WTC11 (cell line): ENCODE data around the gene C20orf204. TPM values are rescaled to one million over a fixed set of nuclear protein-coding genes. Genes with fewer than 3 reads are reported as not detected.
A peak's percentile ranks its signal among the peaks of the same experiment; 100 is the strongest.

Experiments used
- ATAC-seq: fragments of 200-7000 bp; cut with Tn5 transposase; 2 replicates; pipeline ENCODE4 v1.10.0; 2021; ENCODE audit warnings: mild to moderate bottlenecking, moderate library complexity
- CTCF ChIA-PET: fragments of 300-600 bp; sonication (Branson Sonifier 250); formaldehyde crosslinking; loops from one replicate; lab custom pipeline; 2021; ENCODE audit warnings: antibody characterized with exemption; lab: Charles Lee
- POLR2A ChIA-PET: fragments of 350-600 bp; sonication (Branson Sonifier 250); formaldehyde crosslinking; loops from one replicate; lab custom pipeline; 2021; ENCODE audit warnings: antibody characterized with exemption; lab: Charles Lee
- DNase-seq: peaks from one replicate; pipeline ENCODE4 v3.0.0; 2021; ENCODE audit warnings: low spot score
- H3K27ac Mint-ChIP-seq: 2 replicates; pipeline ENCODE4 v1.8.0; 2021; ENCODE audit warnings: mixed read lengths
- H3K27me3 Mint-ChIP-seq: 2 replicates; pipeline ENCODE4 v1.8.0; 2021; ENCODE audit warnings: low read depth, mild to moderate bottlenecking, moderate library complexity, mixed read lengths
- H3K36me3 Mint-ChIP-seq: 2 replicates; pipeline ENCODE4 v1.8.0; 2021; ENCODE audit warnings: mixed read lengths
- H3K4me1 Mint-ChIP-seq: 2 replicates; pipeline ENCODE4 v1.8.0; 2022; ENCODE audit warnings: mixed read lengths
- H3K4me3 Mint-ChIP-seq: 2 replicates; pipeline ENCODE4 v1.8.0; 2021; ENCODE audit warnings: mild to moderate bottlenecking, moderate library complexity, mixed read lengths
- H3K9me3 Mint-ChIP-seq: 2 replicates; pipeline ENCODE4 v1.8.0; 2021; ENCODE audit warnings: mixed read lengths
- ARID4B ChIP-seq: sonication (generic); formaldehyde crosslinking; IDR thresholded peaks from 2 replicates; pipeline ENCODE4 v1.8.0; 2023; ENCODE audit warnings: missing genetic modification reagents, mild to moderate bottlenecking, borderline replicate concordance
- ATF1 ChIP-seq: sonication (generic); formaldehyde crosslinking; IDR thresholded peaks from 2 replicates; pipeline ENCODE4 v1.8.1; 2023; ENCODE audit warnings: mild to moderate bottlenecking, moderate library complexity, missing genetic modification reagents
- E2F4 ChIP-seq: sonication (generic); formaldehyde crosslinking; IDR thresholded peaks from 2 replicates; pipeline ENCODE4 v1.8.1; 2022; ENCODE audit warnings: low read depth, mild to moderate bottlenecking, moderate library complexity, missing genetic modification reagents, borderline replicate concordance
- ETV6 ChIP-seq: sonication (generic); formaldehyde crosslinking; IDR thresholded peaks from 2 replicates; pipeline ENCODE4 v1.8.1; 2022; ENCODE audit warnings: mild to moderate bottlenecking, missing genetic modification reagents
- FOXP1 ChIP-seq: sonication (generic); formaldehyde crosslinking; IDR thresholded peaks from 2 replicates; pipeline ENCODE4 v1.8.0; 2022; ENCODE audit warnings: missing genetic modification reagents, mild to moderate bottlenecking, moderate library complexity, borderline replicate concordance
- FOXP4 ChIP-seq: sonication (generic); formaldehyde crosslinking; IDR thresholded peaks from 2 replicates; pipeline ENCODE4 v1.8.0; 2022; ENCODE audit warnings: mild to moderate bottlenecking, missing genetic modification reagents
- GABPB1 ChIP-seq: sonication (generic); formaldehyde crosslinking; IDR thresholded peaks from 2 replicates; pipeline ENCODE4 v1.8.1; 2023; ENCODE audit warnings: mild to moderate bottlenecking, missing genetic modification reagents
- IRF2 ChIP-seq: sonication (generic); formaldehyde crosslinking; IDR thresholded peaks from 2 replicates; pipeline ENCODE4 v1.8.0; 2022; ENCODE audit warnings: low read depth, missing genetic modification reagents, borderline replicate concordance
- JAZF1 ChIP-seq: fragments of 250-450 bp; sonication (Bioruptor Pico); IDR thresholded peaks from 2 replicates; pipeline ENCODE4 v1.9.0; 2021; ENCODE audit warnings: moderate library complexity, mild to moderate bottlenecking, inconsistent platforms
- KAT7 ChIP-seq: sonication (generic); formaldehyde crosslinking; IDR thresholded peaks from 2 replicates; pipeline ENCODE4 v1.8.1; 2023; ENCODE audit warnings: missing genetic modification reagents, mild to moderate bottlenecking, borderline replicate concordance
- MAX ChIP-seq: sonication (generic); formaldehyde crosslinking; IDR thresholded peaks from 2 replicates; pipeline ENCODE4 v1.8.0; 2022; ENCODE audit warnings: mild to moderate bottlenecking, missing genetic modification reagents
- NFATC4 ChIP-seq: fragments of 250-450 bp; sonication (Bioruptor Pico); IDR thresholded peaks from 2 replicates; pipeline ENCODE4 v1.9.0; 2021; ENCODE audit warnings: mild to moderate bottlenecking
- NFYB ChIP-seq: sonication (generic); formaldehyde crosslinking; conservative IDR thresholded peaks from 2 replicates; pipeline ENCODE4 v1.8.0; 2022; ENCODE audit warnings: low read depth, missing genetic modification reagents
- RORB ChIP-seq: fragments of 250-450 bp; sonication (Bioruptor Pico); IDR thresholded peaks from 2 replicates; pipeline ENCODE4 v1.9.0; 2021; ENCODE audit warnings: mild to moderate bottlenecking
- TCF7 ChIP-seq: sonication (generic); formaldehyde crosslinking; IDR thresholded peaks from 2 replicates; pipeline ENCODE4 v1.8.0; 2022; ENCODE audit warnings: mild to moderate bottlenecking, low read depth, missing genetic modification reagents, moderate library complexity
- TEAD1 ChIP-seq: sonication (generic); formaldehyde crosslinking; IDR thresholded peaks from 2 replicates; pipeline ENCODE4 v1.8.0; 2022; ENCODE audit warnings: mild to moderate bottlenecking, missing genetic modification reagents
- USF1 ChIP-seq: sonication (generic); formaldehyde crosslinking; IDR thresholded peaks from 2 replicates; pipeline ENCODE4 v1.8.0; 2022; ENCODE audit warnings: mild to moderate bottlenecking, missing genetic modification reagents
- ZNF138 ChIP-seq: sonication (generic); formaldehyde crosslinking; conservative IDR thresholded peaks from 2 replicates; pipeline ENCODE4 v1.8.1; 2022; ENCODE audit warnings: mild to moderate bottlenecking, moderate library complexity, missing genetic modification reagents
- ZNF219 ChIP-seq: sonication (generic); formaldehyde crosslinking; IDR thresholded peaks from 2 replicates; pipeline ENCODE4 v1.8.0; 2023; ENCODE audit warnings: missing genetic modification reagents, mild to moderate bottlenecking, borderline replicate concordance
- ZNF281 ChIP-seq: sonication (generic); formaldehyde crosslinking; IDR thresholded peaks from 2 replicates; pipeline ENCODE4 v1.8.0; 2023; ENCODE audit warnings: mild to moderate bottlenecking, missing genetic modification reagents
- total RNA-seq: library from RNA; stranded (reverse); gene quantifications from 3 replicates; pipeline ENCODE4 v1.2.3, GENCODE V29; 2021

Gene C20orf204
- total RNA-seq, 1 experiment from 2014 or later, result 2.1 TPM

GRCh38 chr20:64083378-64083803 is 47.4 kb downstream of the C20orf204 start (continued):
- TF ChIP-seq ZNF219 (CRISPR knock-in tag) (no peak), TEAD1 (CRISPR knock-in tag) (no peak), NFYB (no peak)

GRCh38 chr20:64083804-64084684 is 48.1 kb downstream of the C20orf204 start, which contains the start of gene LKAAEAR1:
Gene LKAAEAR1, minus strand, starts transcription at chr20:64084398. Its CDS starts 179 bp downstream, at chr20:64084219.
- ATAC-seq, result peak; percentile 1; the same call in 1 of the 2 replicates
- peaks cover 23% of the 10 kb centered on the region for H3K4me1 Mint-ChIP-seq
- H3K27me3 Mint-ChIP-seq, result peaks cover 59% of the 10 kb centered on the region
- TF ChIP-seq E2F4 (CRISPR knock-in tag), result 0 out of 2 replicates have a peak, but pooled peaks have one; percentile 57
- 0 out of 2 replicates have a peak, but pooled peaks have one; percentile 6 for TF ChIP-seq GABPB1 (CRISPR knock-in tag)
- no peak for TF ChIP-seq ATF1 (CRISPR knock-in tag)
- peak; percentile 57; the same call in 1 of the 2 replicates for TF ChIP-seq KAT7 (CRISPR knock-in tag)
- TF ChIP-seq FOXP4, result peak; percentile 69
- TF ChIP-seq TCF7 (CRISPR knock-in tag), result 0 out of 2 replicates have a peak, but pooled peaks have one; percentile 57
- TF ChIP-seq ARID4B (CRISPR knock-in tag), result peak; percentile 45; the same call in 1 of the 2 replicates
- no peak for TF ChIP-seq NFATC4 (CRISPR knock-in tag)
- peak; percentile 51; the same call in 1 of the 2 replicates for TF ChIP-seq FOXP1 (CRISPR knock-in tag)
- no peak for TF ChIP-seq JAZF1
- TF ChIP-seq MAX (CRISPR knock-in tag), result peak; percentile 53; the same call in 1 of the 2 replicates
- no peak for TF ChIP-seq IRF2 (CRISPR knock-in tag)
- no peak for TF ChIP-seq RORB
- TF ChIP-seq ETV6 (CRISPR knock-in tag), result peak; percentile 74
- TF ChIP-seq ZNF138, result 0 out of 2 replicates have a peak, but pooled peaks have one; percentile 37
- TF ChIP-seq ZNF281, result peak; percentile 73; the same call in 1 of the 2 replicates
- no peak for TF ChIP-seq USF1 (CRISPR knock-in tag)

More at GRCh38 chr20:64083804-64084684, 48.1 kb downstream of the C20orf204 start, which contains the start of gene LKAAEAR1:
- H3K4me3 Mint-ChIP-seq, result peak within 1 kb of the TSS; percentile 85
- H3K27ac Mint-ChIP-seq, result no peak within 1 kb of the TSS
- CTCF ChIA-PET, result interaction anchor here (0.6 to 5.6 kb wide), 39 partner anchors 8 to 501 kb away, joined by 3 to 119 read pairs (median 5); partner anchors contain the start of genes C20orf204, PCMTD2, PRPF6 and SAMD10
- POLR2A ChIA-PET, result interaction anchor here (1.0 kb wide), 1 partner anchor 36 kb away, joined by 3 read pairs; no protein-coding TSS in a partner anchor
- no peak for DNase-seq
- H3K36me3 Mint-ChIP-seq, result no peaks in the 10 kb centered on the region
- 0 out of 2 replicates have a peak, but pooled peaks cover 3% of the 10 kb centered on the region for H3K9me3 Mint-ChIP-seq
